ENCODE measurements around the gene FOXI3. TPM values are rescaled to one million over a fixed set of nuclear protein-coding genes. Genes with fewer than 3 reads are reported as not detected.

FOXI3 gene

DNA sequence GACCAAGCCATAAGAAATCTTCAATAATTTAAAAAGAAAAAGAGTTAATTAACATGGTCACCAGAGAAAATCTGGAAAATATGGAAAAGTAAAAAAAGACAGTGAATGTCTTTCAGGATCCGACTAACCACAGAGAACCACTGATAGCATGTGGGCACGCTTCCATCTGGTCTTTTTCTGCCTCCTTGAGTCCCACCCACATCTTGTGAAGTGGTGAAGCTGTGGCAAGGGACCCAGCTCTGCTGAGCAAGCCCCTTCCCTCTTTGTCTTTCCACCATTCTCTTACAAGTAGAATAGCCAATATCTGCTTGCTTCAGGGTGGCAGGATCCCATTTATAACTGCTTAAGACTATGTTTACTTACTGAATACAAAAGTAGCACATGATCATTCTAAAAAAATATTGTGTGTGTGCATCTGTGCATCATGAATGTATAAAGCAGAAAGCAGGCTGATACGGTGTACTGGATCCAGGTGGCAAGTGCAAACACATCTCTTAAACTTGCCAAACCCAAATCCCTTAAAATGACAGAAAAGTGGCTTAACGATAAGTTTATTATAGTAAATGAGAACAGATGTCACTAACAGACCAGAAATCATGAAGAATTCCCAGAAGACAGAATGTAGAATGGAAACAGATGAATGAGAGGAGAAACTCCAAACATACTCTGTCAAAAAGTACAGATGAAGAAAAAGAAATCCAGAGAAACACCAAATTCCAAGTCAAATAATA, 52.3 kb downstream of the FOXI3 start:
- H2BK15ac ChIP-seq (ENCODE audit: low read length): no peak overlapping the region
- no peaks in the 10 kb centered on the region for H3K36me3 ChIP-seq (replicated peaks in 1 of 2; ENCODE audit: control insufficient read depth in 2 of 2, insufficient read depth in 2 of 2, low read length in 2 of 2)
- no peaks in the 10 kb centered on the region for H3K9me3 ChIP-seq (replicated peaks in 1 of 2; ENCODE audit: control insufficient read depth in 2 of 2, insufficient read depth in 1 of 2, low read depth in 1 of 2, low read length in 2 of 2)
- DNase-seq (ENCODE audit: low spot score): no peak
- no peak overlapping the region for H4K91ac ChIP-seq (ENCODE audit: low read depth, low read length, poor library complexity)
- WGBS, 2 donors (ENCODE audit: extremely low coverage in 2 of 2, insufficient read length in 2 of 2, insufficient replicate concordance in 1 of 2): no CpG with 5 or more reads among the region's 4 CpGs
- H3K4me2 ChIP-seq (ENCODE audit: insufficient read depth, low read length, poor library complexity, severe bottlenecking): no peak overlapping the region
- no peak overlapping the region for H4K8ac ChIP-seq (ENCODE audit: low read depth, low read length)
- peaks cover 1% of the 10 kb centered on the region for H3K79me1 ChIP-seq (ENCODE audit: low read depth, low read length)
- no peak overlapping the region for H3K9ac ChIP-seq (ENCODE audit: low read depth, low read length, poor library complexity)
- H2BK5ac ChIP-seq (ENCODE audit: low read length): no peak overlapping the region
- no peak overlapping the region for H3K4me3 ChIP-seq (ENCODE audit: low read length in 2 of 2)
- no peak overlapping the region for H2AK5ac ChIP-seq (ENCODE audit: low read depth, low read length)
- H3K23ac ChIP-seq (ENCODE audit: low read depth, low read length, poor library complexity): no peak overlapping the region
- no peak overlapping the region for H2AFZ ChIP-seq (ENCODE audit: low read length)
- peak overlapping the region; percentile 71 for H3K18ac ChIP-seq (ENCODE audit: low read length)
- no peak overlapping the region for H2BK12ac ChIP-seq (ENCODE audit: low read length)
- no peak overlapping the region for H3K27ac ChIP-seq (replicated peaks; ENCODE audit: low read length)
- peaks cover 0 to 5% of the 10 kb centered on the region in 2 donors for H3K4me1 ChIP-seq (ENCODE audit: control insufficient read depth in 2 of 2, insufficient read depth in 1 of 2, low read depth in 1 of 2, low read length in 2 of 2)
- H3K4ac ChIP-seq (ENCODE audit: low read length): no peak overlapping the region
- H2BK120ac ChIP-seq (ENCODE audit: low read depth, low read length): no peak overlapping the region
- no peaks in the 10 kb centered on the region for H3K27me3 ChIP-seq (ENCODE audit: control insufficient read depth in 3 of 3, insufficient read depth in 3 of 3, low read depth in 1 of 3, low read length in 3 of 3)
- no peak overlapping the region for H3K14ac ChIP-seq (ENCODE audit: low read length)

DNA sequence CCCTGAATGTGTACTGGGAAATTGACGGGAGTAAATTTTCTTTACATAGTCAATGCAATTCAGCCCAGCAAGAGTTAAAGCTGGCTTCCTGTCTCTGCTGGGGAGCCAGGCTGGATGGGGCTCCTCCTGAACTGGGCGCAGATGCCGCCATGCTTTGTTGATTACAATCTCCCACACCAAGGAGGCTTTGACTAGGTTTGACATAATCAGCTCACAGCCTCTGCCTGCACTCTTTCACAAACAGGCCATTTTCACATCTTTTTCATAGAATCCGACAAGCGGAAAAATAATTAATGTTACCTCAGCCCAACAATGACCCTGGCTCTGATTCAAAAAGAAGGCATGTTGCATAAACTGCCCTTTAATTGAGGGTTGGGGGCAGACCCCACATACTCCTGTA, 54.3 kb downstream of the FOXI3 start:
- no peak overlapping the region for H2BK15ac ChIP-seq (ENCODE audit: low read length)
- H4K91ac ChIP-seq (ENCODE audit: low read depth, low read length, poor library complexity): no peak overlapping the region
- no CpG with 5 or more reads among the region's 5 CpGs for WGBS, 2 donors (ENCODE audit: extremely low coverage in 2 of 2, insufficient read length in 2 of 2, insufficient replicate concordance in 1 of 2)
- H3K18ac ChIP-seq (ENCODE audit: low read length): no peak overlapping the region
- H2BK5ac ChIP-seq (ENCODE audit: low read length): no peak overlapping the region
- H3K14ac ChIP-seq (ENCODE audit: low read length): no peak overlapping the region
- H2BK12ac ChIP-seq (ENCODE audit: low read length): no peak overlapping the region
- H2AFZ ChIP-seq (ENCODE audit: low read length): peak overlapping the region; percentile 40
- no peak overlapping the region for H2BK120ac ChIP-seq (ENCODE audit: low read depth, low read length)
- no peaks in the 10 kb centered on the region for H3K9me3 ChIP-seq (replicated peaks in 1 of 2; ENCODE audit: control insufficient read depth in 2 of 2, insufficient read depth in 1 of 2, low read depth in 1 of 2, low read length in 2 of 2)
- no peak overlapping the region for H3K4ac ChIP-seq (ENCODE audit: low read length)
- peak overlapping the region; percentile 16 for H3K27ac ChIP-seq (replicated peaks; ENCODE audit: low read length)
- no peak overlapping the region for H3K4me3 ChIP-seq (ENCODE audit: low read length in 2 of 2)
- H3K27me3 ChIP-seq (ENCODE audit: control insufficient read depth in 3 of 3, insufficient read depth in 3 of 3, low read depth in 1 of 3, low read length in 3 of 3): no peaks in the 10 kb centered on the region
- H3K4me1 ChIP-seq (ENCODE audit: control insufficient read depth in 2 of 2, insufficient read depth in 1 of 2, low read depth in 1 of 2, low read length in 2 of 2): peaks cover 0 to 5% of the 10 kb centered on the region in 2 donors
- no peak overlapping the region for H2AK5ac ChIP-seq (ENCODE audit: low read depth, low read length)
- H3K36me3 ChIP-seq (replicated peaks in 1 of 2; ENCODE audit: control insufficient read depth in 2 of 2, insufficient read depth in 2 of 2, low read length in 2 of 2): no peaks in the 10 kb centered on the region
- DNase-seq (ENCODE audit: low spot score): no peak
- no peak overlapping the region for H4K8ac ChIP-seq (ENCODE audit: low read depth, low read length)
- no peak overlapping the region for H3K23ac ChIP-seq (ENCODE audit: low read depth, low read length, poor library complexity)
- H3K4me2 ChIP-seq (ENCODE audit: insufficient read depth, low read length, poor library complexity, severe bottlenecking): no peak overlapping the region
- no peak overlapping the region for H3K9ac ChIP-seq (ENCODE audit: low read depth, low read length, poor library complexity)
- H3K79me1 ChIP-seq (ENCODE audit: low read depth, low read length): peaks cover 1% of the 10 kb centered on the region

Small RNAs within 50 kb of the gene (small RNA-seq; reads per million reads assigned to genes)
- gene RNU6-1007P (ENCODE audit: insufficient read depth): not detected

Data from neuronal stem cell (in vitro differentiated cells).